Measurements from ENCODE around the gene PHF1.

DNA sequence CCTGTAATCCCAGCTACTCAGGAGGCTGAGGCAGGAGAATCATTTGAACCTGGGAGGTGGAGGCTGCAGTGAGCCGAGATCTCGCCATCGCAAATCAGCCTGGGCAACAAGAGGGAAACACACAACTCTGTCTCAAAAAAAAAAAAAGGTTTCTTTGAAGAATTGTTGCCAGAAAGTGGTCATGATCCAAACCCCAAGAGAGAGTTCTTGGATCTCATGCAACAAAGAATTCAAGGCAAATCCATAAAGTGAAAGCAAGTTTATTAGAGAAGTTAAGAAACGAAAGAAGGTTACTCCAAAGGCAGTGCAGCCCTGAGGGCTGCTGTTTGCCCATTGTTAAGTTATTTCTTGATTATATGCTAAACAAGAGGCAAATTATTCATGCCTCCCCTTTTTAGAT, 33.6 kb upstream of the PHF1 start:
- TF ChIP-seq, protein P1, sequence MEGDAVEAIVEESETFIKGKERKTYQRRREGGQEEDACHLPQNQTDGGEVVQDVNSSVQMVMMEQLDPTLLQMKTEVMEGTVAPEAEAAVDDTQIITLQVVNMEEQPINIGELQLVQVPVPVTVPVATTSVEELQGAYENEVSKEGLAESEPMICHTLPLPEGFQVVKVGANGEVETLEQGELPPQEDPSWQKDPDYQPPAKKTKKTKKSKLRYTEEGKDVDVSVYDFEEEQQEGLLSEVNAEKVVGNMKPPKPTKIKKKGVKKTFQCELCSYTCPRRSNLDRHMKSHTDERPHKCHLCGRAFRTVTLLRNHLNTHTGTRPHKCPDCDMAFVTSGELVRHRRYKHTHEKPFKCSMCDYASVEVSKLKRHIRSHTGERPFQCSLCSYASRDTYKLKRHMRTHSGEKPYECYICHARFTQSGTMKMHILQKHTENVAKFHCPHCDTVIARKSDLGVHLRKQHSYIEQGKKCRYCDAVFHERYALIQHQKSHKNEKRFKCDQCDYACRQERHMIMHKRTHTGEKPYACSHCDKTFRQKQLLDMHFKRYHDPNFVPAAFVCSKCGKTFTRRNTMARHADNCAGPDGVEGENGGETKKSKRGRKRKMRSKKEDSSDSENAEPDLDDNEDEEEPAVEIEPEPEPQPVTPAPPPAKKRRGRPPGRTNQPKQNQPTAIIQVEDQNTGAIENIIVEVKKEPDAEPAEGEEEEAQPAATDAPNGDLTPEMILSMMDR (IDR thresholded peaks at IDR 0.05; ENCODE audit: low read depth, low read length, poor library complexity, severe bottlenecking) = no peak
- no peak for TF ChIP-seq EZH2phosphoT487 (IDR thresholded peaks at IDR 0.05; ENCODE audit: borderline replicate concordance, low read length)
